GM12878 (cell line): ENCODE results near the gene ELOF1. TPM values are rescaled to one million over a fixed set of nuclear protein-coding genes. Genes with fewer than 3 reads are reported as not detected.

Experiments
- EP300 ChIP-seq, 2 experiments: fragments of 150-350 bp in 1 of 2; IDR thresholded peaks; 2 replicates each; pipeline ENCODE4 v1.6.1; 2011 to 2012; ENCODE audit warnings: low read depth in 2 of 2, low read length in 2 of 2, borderline replicate concordance in 1 of 2, improper control_type of control experiment in 1 of 2, inconsistent platforms in 1 of 2; ENCODE audit not compliant: control insufficient read depth in 1 of 2
- ETV6 ChIP-seq, 2 experiments: fragments of 450-650 bp in 1 of 2; IDR thresholded peaks in 1 of 2; conservative IDR thresholded peaks in 1 of 2; 2 replicates each; pipeline ENCODE4 v1.6.1; 2014; ENCODE audit warnings: antibody characterized with exemption in 1 of 2, borderline replicate concordance in 1 of 2, low read depth in 1 of 2, mild to moderate bottlenecking in 1 of 2, moderate library complexity in 1 of 2
- IKZF2 ChIP-seq, 2 experiments: fragments of 450-650 bp; IDR thresholded peaks; 2 replicates each; pipeline ENCODE4 v1.6.1; 2017; ENCODE audit warnings: mild to moderate bottlenecking in 2 of 2, moderate library complexity in 2 of 2
- MEF2A ChIP-seq: IDR thresholded peaks from 2 replicates; pipeline ENCODE4 v1.6.1; 2011; ENCODE audit warnings: low read depth, mild to moderate bottlenecking, low read length, moderate library complexity; ENCODE audit not compliant: insufficient read depth
- MXI1 ChIP-seq: fragments of 150-350 bp; IDR thresholded peaks from 2 replicates; pipeline ENCODE4 v1.6.1; 2011; ENCODE audit warnings: low read depth, mild to moderate bottlenecking, inconsistent platforms, low read length, improper control_type of control experiment
- MYB ChIP-seq: fragments of 150-350 bp; IDR thresholded peaks from 2 replicates; pipeline ENCODE4 v1.6.1; 2014; ENCODE audit warnings: mild to moderate bottlenecking, low read depth, low read length, borderline replicate concordance
- NR2C2 ChIP-seq: IDR thresholded peaks from 2 replicates; pipeline ENCODE4 v1.6.1; 2011; ENCODE audit warnings: borderline replicate concordance, low read depth; ENCODE audit not compliant: control insufficient read depth, insufficient read length
- PAX5 ChIP-seq: IDR thresholded peaks from 2 replicates; pipeline ENCODE4 v1.6.1; 2011; ENCODE audit warnings: low read depth, low read length, borderline replicate concordance
- PML ChIP-seq: IDR thresholded peaks from 2 replicates; pipeline ENCODE4 v1.6.1; 2012; ENCODE audit warnings: low read length, inconsistent platforms
- REST ChIP-seq: IDR thresholded peaks from 2 replicates; pipeline ENCODE4 v1.6.1; 2012; ENCODE audit warnings: mild to moderate bottlenecking, low read depth, low read length
- SMC3 ChIP-seq: IDR thresholded peaks from 2 replicates; pipeline ENCODE4 v1.6.1; 2011; ENCODE audit warnings: low read length, improper control_type of control experiment, borderline replicate concordance
- SUPT20H ChIP-seq: IDR thresholded peaks from 2 replicates; pipeline ENCODE4 v1.6.1; 2011; ENCODE audit warnings: low read depth, mild to moderate bottlenecking, low read length, moderate library complexity, borderline replicate concordance; ENCODE audit not compliant: control insufficient read depth
- SUZ12 ChIP-seq: fragments of 200-600 bp; sonication (generic); IDR thresholded peaks from one replicate; pipeline ENCODE4 v1.6.1; 2018; ENCODE audit warnings: antibody characterized with exemption, mild to moderate bottlenecking; ENCODE audit not compliant: unreplicated experiment
- TAF1 ChIP-seq: IDR thresholded peaks from 2 replicates; pipeline ENCODE4 v1.6.1; 2011; ENCODE audit warnings: mild to moderate bottlenecking, low read depth, low read length, borderline replicate concordance
- ZBTB40 ChIP-seq: fragments of 450-650 bp; IDR thresholded peaks from 2 replicates; pipeline ENCODE4 v1.6.1; 2016; ENCODE audit warnings: mild to moderate bottlenecking, moderate library complexity, borderline replicate concordance
- polyA plus RNA-seq, 11 experiments: library from polyadenylated mRNA; depleted of rRNA in 4 of 11; unstranded in 6 of 11; stranded (reverse) in 5 of 11; fragments of >200 nt; fragmentation: Nextera tagmentation in 4 of 11; fragmentation: Illumina TruSeq in 1 of 11; extraction: Ambion mirVana in 4 of 11; extraction: Trizol in 1 of 11; gene quantifications; 1 replicate in 1 of 11; 2 replicates in 10 of 11; pipeline versions ENCODE4 v1.2.1 to v1.2.3, GENCODE V29; 2011 to 2016; ENCODE audit warnings: inconsistent platforms in 2 of 11, missing spikeins in 2 of 11, low read depth in 1 of 11
- total RNA-seq, 4 experiments: library from RNA; depleted of rRNA in 3 of 4; stranded (reverse); fragments of >200 nt in 3 of 4; fragmentation: Illumina TruSeq in 1 of 4; extraction: Trizol in 1 of 4; gene quantifications; 2 replicates each; pipeline versions ENCODE4 v1.2.1 to v1.2.3, GENCODE V29; 2013 to 2021
- TF ChIP-seq, protein P1 (sequence below): IDR thresholded peaks from 2 replicates; pipeline ENCODE4 v1.6.1; 2011; ENCODE audit warnings: low read depth, mild to moderate bottlenecking, low read length, moderate library complexity, borderline replicate concordance; ENCODE audit errors: extremely low read depth
- TF ChIP-seq, protein P2 (sequence below), 3 experiments: IDR thresholded peaks in 2 of 3; conservative IDR thresholded peaks in 1 of 3; 2 replicates each; pipeline ENCODE4 v1.5.1; 2011; ENCODE audit warnings: low read depth in 3 of 3, low read length in 3 of 3, mild to moderate bottlenecking in 3 of 3, control low read depth in 2 of 3, moderate library complexity in 2 of 3, inconsistent platforms in 1 of 3, mixed read lengths in 1 of 3; ENCODE audit not compliant: control insufficient read depth in 2 of 3, insufficient read depth in 1 of 3; ENCODE audit errors: extremely low read depth in 1 of 3

The ELOF1 gene
- total and polyA plus RNA-seq, 10 of the 15 experiments (the other 5 are each of a cell fraction or from before 2014, with no cell fraction given), result 11.7 to 124 (median 92.9) TPM

GRCh38 chr19:11570039-11570462 lies 11.0 kb upstream of the ELOF1 start (continued):
- TF ChIP-seq ETV6 (conservative IDR thresholded peaks at IDR 0.05 in 1 of 2, IDR thresholded peaks at IDR 0.05 in 1 of 2; ENCODE audit: borderline replicate concordance in 1 of 2, low read depth in 1 of 2), result no peak
- TF ChIP-seq IKZF2 (IDR thresholded peaks at IDR 0.05), result peak; percentile 37 to 51; a peak in 2 of 4 replicates
- no peak for TF ChIP-seq SUZ12
- TF ChIP-seq SMC3, result no peak
- TF ChIP-seq ZBTB40, result no peak
- TF ChIP-seq MXI1, result no peak
- no peak for TF ChIP-seq REST
- no peak for TF ChIP-seq TAF1
- TF ChIP-seq PAX5, result no peak
- TF ChIP-seq MEF2A, result no peak
- TF ChIP-seq NR2C2, result no peak
- TF ChIP-seq EP300 (IDR thresholded peaks at IDR 0.05; ENCODE audit: borderline replicate concordance in 1 of 2, control insufficient read depth in 1 of 2, low read depth in 2 of 2, low read length in 2 of 2), result peak in 1 of 2 experiments; percentile 45; a peak in 1 of 4 replicates
- TF ChIP-seq, protein P1, sequence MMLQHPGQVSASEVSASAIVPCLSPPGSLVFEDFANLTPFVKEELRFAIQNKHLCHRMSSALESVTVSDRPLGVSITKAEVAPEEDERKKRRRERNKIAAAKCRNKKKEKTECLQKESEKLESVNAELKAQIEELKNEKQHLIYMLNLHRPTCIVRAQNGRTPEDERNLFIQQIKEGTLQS, result no peak
- TF ChIP-seq SUPT20H, result no peak
- TF ChIP-seq MYB, result peak; percentile 79; the same call in 1 of the 2 replicates
- TF ChIP-seq, protein P2, sequence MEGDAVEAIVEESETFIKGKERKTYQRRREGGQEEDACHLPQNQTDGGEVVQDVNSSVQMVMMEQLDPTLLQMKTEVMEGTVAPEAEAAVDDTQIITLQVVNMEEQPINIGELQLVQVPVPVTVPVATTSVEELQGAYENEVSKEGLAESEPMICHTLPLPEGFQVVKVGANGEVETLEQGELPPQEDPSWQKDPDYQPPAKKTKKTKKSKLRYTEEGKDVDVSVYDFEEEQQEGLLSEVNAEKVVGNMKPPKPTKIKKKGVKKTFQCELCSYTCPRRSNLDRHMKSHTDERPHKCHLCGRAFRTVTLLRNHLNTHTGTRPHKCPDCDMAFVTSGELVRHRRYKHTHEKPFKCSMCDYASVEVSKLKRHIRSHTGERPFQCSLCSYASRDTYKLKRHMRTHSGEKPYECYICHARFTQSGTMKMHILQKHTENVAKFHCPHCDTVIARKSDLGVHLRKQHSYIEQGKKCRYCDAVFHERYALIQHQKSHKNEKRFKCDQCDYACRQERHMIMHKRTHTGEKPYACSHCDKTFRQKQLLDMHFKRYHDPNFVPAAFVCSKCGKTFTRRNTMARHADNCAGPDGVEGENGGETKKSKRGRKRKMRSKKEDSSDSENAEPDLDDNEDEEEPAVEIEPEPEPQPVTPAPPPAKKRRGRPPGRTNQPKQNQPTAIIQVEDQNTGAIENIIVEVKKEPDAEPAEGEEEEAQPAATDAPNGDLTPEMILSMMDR (IDR thresholded peaks at IDR 0.05 in 2 of 3, conservative IDR thresholded peaks at IDR 0.05 in 1 of 3; ENCODE audit: control insufficient read depth in 2 of 3, extremely low read depth in 1 of 3, insufficient read depth in 1 of 3, low read depth in 3 of 3, low read length in 3 of 3), result no peak
- no peak for TF ChIP-seq PML
